Spleen (tissue), 7 donors: ENCODE measurements around the gene CCL16.

Source experiments
- POLR2A ChIP-seq, 3 donors: fragments of 450-650 bp; IDR thresholded peaks; one replicate each; pipeline ENCODE4 v1.5.1; 2017; ENCODE audit warnings: antibody characterized with exemption in 3 of 3, mild to moderate bottlenecking in 1 of 3
- POLR2AphosphoS5 ChIP-seq, 3 donors: sonication (generic); formaldehyde crosslinking; IDR thresholded peaks; one replicate each; pipeline ENCODE4 v1.5.1; 2017; ENCODE audit warnings: antibody characterized with exemption in 3 of 3
- TF ChIP-seq, protein P1 (sequence below), 11 experiments: fragments of 200-600 bp in 7 of 11; fragments of 450-650 bp in 4 of 11; sonication (generic) in 4 of 11; IDR thresholded peaks in 8 of 11; conservative IDR thresholded peaks in 3 of 11; 1 replicate in 7 of 11; 2 replicates in 4 of 11; pipeline versions ENCODE4 v1.4.0 to v1.8.0; 2016 to 2021; ENCODE audit warnings: antibody characterized with exemption in 11 of 11, inconsistent platforms in 4 of 11, mild to moderate bottlenecking in 1 of 11
- donor health status: DM: no; HTN: no; CAD: no; lungs with moderate emphysema.
- donor health status: DM: no; HTN: no; CAD: no.
- donor health status: DM: no; HTN: no; CAD: no.

DNA sequence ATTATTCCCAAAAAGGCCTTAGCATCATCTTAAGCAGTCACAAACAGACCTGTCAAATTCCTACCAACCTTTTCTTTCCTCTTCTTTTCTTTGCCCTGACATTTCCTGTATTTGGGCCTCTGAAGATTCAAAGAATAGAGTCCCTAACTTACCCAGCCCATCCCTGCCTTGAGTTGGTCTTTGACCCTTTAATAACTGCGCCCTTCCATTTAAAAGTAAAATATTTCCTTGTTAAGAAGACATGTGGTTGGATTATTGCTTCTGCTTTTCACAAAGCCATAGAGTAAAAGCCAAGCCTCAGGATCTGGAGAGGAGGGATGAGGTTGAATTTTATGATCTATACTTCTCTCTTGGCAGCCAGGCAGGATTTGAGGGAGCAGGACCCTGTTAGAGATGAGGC, 49.7 kb upstream of the CCL16 start:
- TF ChIP-seq POLR2A (IDR thresholded peaks at IDR 0.05) = no peak
- TF ChIP-seq, protein P1, sequence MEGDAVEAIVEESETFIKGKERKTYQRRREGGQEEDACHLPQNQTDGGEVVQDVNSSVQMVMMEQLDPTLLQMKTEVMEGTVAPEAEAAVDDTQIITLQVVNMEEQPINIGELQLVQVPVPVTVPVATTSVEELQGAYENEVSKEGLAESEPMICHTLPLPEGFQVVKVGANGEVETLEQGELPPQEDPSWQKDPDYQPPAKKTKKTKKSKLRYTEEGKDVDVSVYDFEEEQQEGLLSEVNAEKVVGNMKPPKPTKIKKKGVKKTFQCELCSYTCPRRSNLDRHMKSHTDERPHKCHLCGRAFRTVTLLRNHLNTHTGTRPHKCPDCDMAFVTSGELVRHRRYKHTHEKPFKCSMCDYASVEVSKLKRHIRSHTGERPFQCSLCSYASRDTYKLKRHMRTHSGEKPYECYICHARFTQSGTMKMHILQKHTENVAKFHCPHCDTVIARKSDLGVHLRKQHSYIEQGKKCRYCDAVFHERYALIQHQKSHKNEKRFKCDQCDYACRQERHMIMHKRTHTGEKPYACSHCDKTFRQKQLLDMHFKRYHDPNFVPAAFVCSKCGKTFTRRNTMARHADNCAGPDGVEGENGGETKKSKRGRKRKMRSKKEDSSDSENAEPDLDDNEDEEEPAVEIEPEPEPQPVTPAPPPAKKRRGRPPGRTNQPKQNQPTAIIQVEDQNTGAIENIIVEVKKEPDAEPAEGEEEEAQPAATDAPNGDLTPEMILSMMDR (IDR thresholded peaks at IDR 0.05 in 8 of 11, conservative IDR thresholded peaks at IDR 0.05 in 3 of 11) = no peak
- TF ChIP-seq POLR2AphosphoS5 (IDR thresholded peaks at IDR 0.05) = no peak
